Endothelial cell of umbilical vein (primary cell): ENCODE data around the gene NRXN3. TPM values are rescaled to one million over a fixed set of nuclear protein-coding genes. Genes with fewer than 3 reads are reported as not detected.

Experiments
- BruUV-seq: library from RNA; stranded (reverse); fragments of 400-500 nt; replicated peaks from 2 replicates; lab custom pipeline; 2021; lab: Mats Ljungman, UMichigan
- CTCF ChIA-PET: fragments of 300-600, 350-600 bp; sonication (Branson Sonifier 250); formaldehyde crosslinking; loops from one replicate; lab custom pipeline; 2021; ENCODE audit warnings: antibody characterized with exemption, inconsistent platforms; lab: Charles Lee
- POLR2A ChIA-PET: fragments of 300-600, 350-600 bp; sonication (Branson Sonifier 250); formaldehyde crosslinking; loops from one replicate; lab custom pipeline; 2021; ENCODE audit warnings: antibody characterized with exemption, inconsistent platforms; lab: Charles Lee
- DNase-seq: peaks from one replicate; pipeline ENCODE4 v3.0.0-alpha.2; 2011; ENCODE audit warnings: low read depth, low spot score
- FAIRE-seq: peaks from 2 replicates; lab custom pipeline; 2011; peaks lifted over from hg19 to GRCh38; lab: Jason Lieb, UNC
- H2AFZ ChIP-seq: 2 replicates; pipeline ENCODE4 v1.6.0; 2012; ENCODE audit warnings: low read depth, low read length, control low read depth, inconsistent platforms
- H3K27ac ChIP-seq: 2 replicates; pipeline ENCODE4 v1.5.1; 2011; ENCODE audit warnings: low read depth, mild to moderate bottlenecking, control low read depth, low read length, moderate library complexity; ENCODE audit not compliant: insufficient read depth
- H3K27me3 ChIP-seq, 2 experiments: 2 replicates each; pipeline versions ENCODE4 v1.6.0 to v1.6.1; 2011; ENCODE audit warnings: low read length in 2 of 2, mixed read lengths in 1 of 2; ENCODE audit not compliant: control insufficient read depth in 2 of 2, insufficient read depth in 2 of 2
- H3K36me3 ChIP-seq, 2 experiments: 2 replicates in 1 of 2; 3 replicates in 1 of 2; pipeline ENCODE4 v1.5.1; 2011; ENCODE audit warnings: low read length in 2 of 2, mild to moderate bottlenecking in 1 of 2, moderate library complexity in 1 of 2; ENCODE audit not compliant: control insufficient read depth in 2 of 2, insufficient read depth in 2 of 2; ENCODE audit errors: extremely low read depth in 1 of 2
- H3K4me1 ChIP-seq: 3 replicates; pipeline ENCODE4 v1.5.1; 2011; ENCODE audit warnings: mild to moderate bottlenecking, low read length; ENCODE audit not compliant: control insufficient read depth, insufficient read depth; ENCODE audit errors: extremely low read depth
- H3K4me2 ChIP-seq: 2 replicates; pipeline ENCODE4 v1.6.1; 2011; ENCODE audit warnings: low read length, control low read depth, mixed read lengths; ENCODE audit not compliant: insufficient read depth
- H3K4me3 ChIP-seq, 3 experiments: fragments of 200-600 bp in 1 of 3; sonication (generic), shearing (Covaris generic) in 1 of 3; replicated peaks in 1 of 3; 2 replicates each; pipeline ENCODE4 v1.5.1; 2011 to 2016; ENCODE audit warnings: control low read depth in 3 of 3, low read length in 3 of 3, mild to moderate bottlenecking in 2 of 3, inconsistent platforms in 1 of 3, low read depth in 1 of 3, moderate library complexity in 1 of 3; ENCODE audit not compliant: insufficient read depth in 1 of 3
- H3K79me2 ChIP-seq: 2 replicates; pipeline ENCODE4 v1.6.0; 2012; ENCODE audit warnings: low read length, inconsistent platforms; ENCODE audit not compliant: control insufficient read depth, insufficient read depth
- H3K9ac ChIP-seq: replicated peaks from 2 replicates; pipeline ENCODE3; 2011; ENCODE audit warnings: low read length, control low read depth; ENCODE audit not compliant: insufficient read depth; ENCODE audit errors: extremely low read depth
- H3K9me1 ChIP-seq: replicated peaks from 3 replicates; pipeline ENCODE4 v1.6.0; 2011; ENCODE audit warnings: mild to moderate bottlenecking, low read length; ENCODE audit not compliant: control insufficient read depth, insufficient read depth; ENCODE audit errors: extremely low read depth
- H3K9me3 ChIP-seq: replicated peaks from 2 replicates; pipeline ENCODE4 v1.5.1; 2012; ENCODE audit warnings: low read length, inconsistent platforms; ENCODE audit not compliant: control insufficient read depth, insufficient read depth
- H4K20me1 ChIP-seq: replicated peaks from 2 replicates; pipeline ENCODE3; 2011; ENCODE audit warnings: mild to moderate bottlenecking, low read length; ENCODE audit not compliant: control insufficient read depth, insufficient read depth; ENCODE audit errors: extremely low read depth
- EZH2 ChIP-seq: IDR thresholded peaks from 2 replicates; pipeline ENCODE4 v1.6.1; 2012; ENCODE audit warnings: borderline replicate concordance, low read depth, mild to moderate bottlenecking, moderate library complexity, low read length, inconsistent platforms; ENCODE audit not compliant: severe bottlenecking
- FOS ChIP-seq: IDR thresholded peaks from 2 replicates; pipeline ENCODE4 v1.6.1; 2011; ENCODE audit warnings: mild to moderate bottlenecking, low read length, moderate library complexity, borderline replicate concordance; ENCODE audit not compliant: insufficient read depth
- GATA2 ChIP-seq: IDR thresholded peaks from 2 replicates; pipeline ENCODE4 v1.7.0; 2011; ENCODE audit warnings: low read depth, mild to moderate bottlenecking, moderate library complexity, mixed read lengths, low read length; ENCODE audit not compliant: insufficient read length, insufficient read depth
- JUN ChIP-seq: IDR thresholded peaks from 2 replicates; pipeline ENCODE4 v1.6.1; 2011; ENCODE audit warnings: borderline replicate concordance, low read depth; ENCODE audit not compliant: insufficient read length, insufficient read depth
- MYC ChIP-seq: IDR thresholded peaks from one replicate; pipeline ENCODE4 v1.6.1; 2011; ENCODE audit warnings: mild to moderate bottlenecking, low read depth, low read length
- POLR2A ChIP-seq: IDR thresholded peaks from 2 replicates; pipeline ENCODE4 v1.6.1; 2012; ENCODE audit warnings: low read depth, mild to moderate bottlenecking, control low read depth, low read length
- POLR2AphosphoS5 ChIP-seq: IDR thresholded peaks from 2 replicates; pipeline ENCODE4 v1.6.1; 2012; ENCODE audit warnings: low read depth, mild to moderate bottlenecking, control low read depth, low read length, moderate library complexity; ENCODE audit not compliant: insufficient read depth
- dilution Hi-C: fragments of 300-500 bp; cut with MboI; formaldehyde crosslinking; loops from one replicate; pipeline ENCODE4 v1.15.0; 2019; ENCODE audit warnings: low sequenced_read_pairs; ENCODE audit not compliant: extremely low pct_ligation_motif_present
- intact Hi-C: fragments of 100-400 bp; cut with micrococcal nuclease; formaldehyde crosslinking; loops from one replicate; pipeline ENCODE4 v1.10.0; 2022
- polyA plus RNA-seq, 4 experiments: library from polyadenylated mRNA; depleted of rRNA in 3 of 4; stranded (reverse) in 3 of 4; unstranded in 1 of 4; fragments of >200 nt; gene quantifications; 2 replicates each; pipeline versions ENCODE4 v1.2.1 to v1.2.3, GENCODE V29; 2011 to 2012; ENCODE audit warnings: missing spikeins in 1 of 4
- total RNA-seq: library from RNA; stranded (reverse); gene quantifications from 2 replicates; pipeline ENCODE4 v1.2.3, GENCODE V29; 2021
- TF ChIP-seq, protein P1 (sequence below): IDR thresholded peaks from 2 replicates; pipeline ENCODE4 v1.6.1; 2011; ENCODE audit not compliant: insufficient read depth, insufficient read length
- TF ChIP-seq, protein P2 (sequence below), 2 donors: IDR thresholded peaks; 1 replicate in 1 of 2; 2 replicates in 1 of 2; pipeline ENCODE4 v1.5.1; 2011; ENCODE audit warnings: low read length in 2 of 2, mild to moderate bottlenecking in 2 of 2, moderate library complexity in 2 of 2, control low read depth in 1 of 2, inconsistent platforms in 1 of 2, low read depth in 1 of 2; ENCODE audit not compliant: insufficient read depth in 1 of 2; ENCODE audit errors: extremely low read depth in 1 of 2

Gene NRXN3
- total and polyA plus RNA-seq, 2 donors (not counting 3 experiments of a cell fraction or from before 2014, with no cell fraction given), result 0.72 to 4.2 TPM

DNA sequence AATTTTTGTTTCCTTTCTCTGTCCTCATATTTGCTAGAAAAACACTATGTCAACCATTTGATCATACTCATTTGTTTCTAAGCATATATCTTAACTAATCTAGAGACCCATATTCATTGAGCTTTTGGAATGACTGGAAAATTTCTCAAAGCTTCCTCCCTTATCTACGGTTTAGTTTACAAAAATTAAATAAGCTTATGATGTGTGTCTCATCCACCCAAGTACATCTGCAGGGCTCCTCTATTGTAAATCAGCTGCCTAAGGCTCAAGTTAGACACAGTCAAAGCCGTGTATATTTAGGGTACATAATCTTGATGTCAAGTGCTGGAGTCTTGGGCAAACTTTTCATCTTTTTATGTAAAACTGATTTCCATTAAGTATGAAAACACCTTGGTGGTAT lies 1670.7 kb downstream of the NRXN3 start:
- no peak for FAIRE-seq
- no peak overlapping the region for H3K27ac ChIP-seq

More for the DNA sequence above, 1670.7 kb downstream of the NRXN3 start:
- DNase-seq, result no peak
- no peak for TF ChIP-seq FOS
- TF ChIP-seq, protein P1, sequence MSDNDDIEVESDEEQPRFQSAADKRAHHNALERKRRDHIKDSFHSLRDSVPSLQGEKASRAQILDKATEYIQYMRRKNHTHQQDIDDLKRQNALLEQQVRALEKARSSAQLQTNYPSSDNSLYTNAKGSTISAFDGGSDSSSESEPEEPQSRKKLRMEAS, result no peak
- no peak for TF ChIP-seq MYC
- TF ChIP-seq JUN, result no peak
- TF ChIP-seq POLR2AphosphoS5, result no peak
- no peak for TF ChIP-seq GATA2
- TF ChIP-seq EZH2, result no peak
- TF ChIP-seq, protein P2, sequence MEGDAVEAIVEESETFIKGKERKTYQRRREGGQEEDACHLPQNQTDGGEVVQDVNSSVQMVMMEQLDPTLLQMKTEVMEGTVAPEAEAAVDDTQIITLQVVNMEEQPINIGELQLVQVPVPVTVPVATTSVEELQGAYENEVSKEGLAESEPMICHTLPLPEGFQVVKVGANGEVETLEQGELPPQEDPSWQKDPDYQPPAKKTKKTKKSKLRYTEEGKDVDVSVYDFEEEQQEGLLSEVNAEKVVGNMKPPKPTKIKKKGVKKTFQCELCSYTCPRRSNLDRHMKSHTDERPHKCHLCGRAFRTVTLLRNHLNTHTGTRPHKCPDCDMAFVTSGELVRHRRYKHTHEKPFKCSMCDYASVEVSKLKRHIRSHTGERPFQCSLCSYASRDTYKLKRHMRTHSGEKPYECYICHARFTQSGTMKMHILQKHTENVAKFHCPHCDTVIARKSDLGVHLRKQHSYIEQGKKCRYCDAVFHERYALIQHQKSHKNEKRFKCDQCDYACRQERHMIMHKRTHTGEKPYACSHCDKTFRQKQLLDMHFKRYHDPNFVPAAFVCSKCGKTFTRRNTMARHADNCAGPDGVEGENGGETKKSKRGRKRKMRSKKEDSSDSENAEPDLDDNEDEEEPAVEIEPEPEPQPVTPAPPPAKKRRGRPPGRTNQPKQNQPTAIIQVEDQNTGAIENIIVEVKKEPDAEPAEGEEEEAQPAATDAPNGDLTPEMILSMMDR (IDR thresholded peaks at IDR 0.05; ENCODE audit: extremely low read depth in 1 of 2, insufficient read depth in 1 of 2, low read depth in 1 of 2, low read length in 2 of 2), result no peak
- TF ChIP-seq POLR2A, result no peak
- H3K9ac ChIP-seq, result no peak overlapping the region
- peaks cover 3% of the 10 kb centered on the region for H3K9me3 ChIP-seq
- no peaks in the 10 kb centered on the region for H3K36me3 ChIP-seq
- H3K27me3 ChIP-seq, result no peaks in the 10 kb centered on the region
- no peak overlapping the region for H2AFZ ChIP-seq
- no peaks in the 10 kb centered on the region for H4K20me1 ChIP-seq
- no peaks in the 10 kb centered on the region for H3K9me1 ChIP-seq
- POLR2A ChIA-PET, result no interaction called here
- CTCF ChIA-PET, result no interaction called here
- dilution Hi-C loops, result no loop called here
- no peak overlapping the region for H3K4me3 ChIP-seq
- no peaks in the 10 kb centered on the region for H3K4me1 ChIP-seq
- intact Hi-C loops, result no loop called here
- no TSS peak for BruUV-seq
- no peak overlapping the region for H3K4me2 ChIP-seq
- no peaks in the 10 kb centered on the region for H3K79me2 ChIP-seq
